HepG2 (cell line): ENCODE data around the gene NOP56. TPM values are rescaled to one million over a fixed set of nuclear protein-coding genes. Genes with fewer than 3 reads are reported as not detected.

ENCODE experiments used
- ATAC-seq: fragments of 200-7000 bp; cut with Tn5 transposase; 3 replicates; pipeline ENCODE4 v1.9.1; 2020; ENCODE audit warnings: mild to moderate bottlenecking, moderate library complexity
- BruUV-seq: library from RNA; stranded (reverse); fragments of 400-500 nt; replicated peaks from 2 replicates; lab custom pipeline; 2021; lab: Mats Ljungman, UMichigan
- CTCF ChIA-PET: fragments of 300-600 bp; formaldehyde crosslinking; extraction: SDS; loops from one replicate; lab custom pipeline; 2021; ENCODE audit warnings: low total read pairs, inconsistent platforms, low intra/inter-chr PET ratio; lab: Yijun Ruan, JAX
- POLR2A ChIA-PET: fragments of 350-600 bp; sonication (Branson Sonifier 250); formaldehyde crosslinking; loops from one replicate; lab custom pipeline; 2020; ENCODE audit warnings: antibody characterized with exemption, inconsistent platforms; lab: Yijun Ruan, JAX
- DNase-seq: peaks from one replicate; pipeline ENCODE4 v3.0.0-alpha.2; 2015; ENCODE audit warnings: low spot score
- FAIRE-seq: peaks from 3 replicates; lab custom pipeline; 2011; peaks lifted over from hg19 to GRCh38; lab: Jason Lieb, UNC
- H2AFZ ChIP-seq: one replicate; pipeline ENCODE4 v1.6.1; 2011; ENCODE audit warnings: low read length, inconsistent platforms
- H3K27ac ChIP-seq: fragments of 300-600 bp; 3 replicates; pipeline ENCODE4 v1.8.0; 2011; ENCODE audit warnings: mixed run types, mild to moderate bottlenecking, mixed read lengths, low read length, inconsistent platforms; ENCODE audit not compliant: insufficient read depth; ENCODE audit errors: extremely low read length
- H3K27me3 ChIP-seq, 2 experiments: fragments of 200-600 bp in 1 of 2; 2 replicates in 1 of 2; 3 replicates in 1 of 2; pipeline versions ENCODE4 v1.6.0 to v1.8.0; 2011; ENCODE audit warnings: low read length in 2 of 2, mild to moderate bottlenecking in 2 of 2, moderate library complexity in 2 of 2, inconsistent platforms in 1 of 2; ENCODE audit not compliant: insufficient read depth in 2 of 2, control insufficient read depth in 1 of 2
- H3K36me3 ChIP-seq, 2 experiments: fragments of 200-600 bp in 1 of 2; replicated peaks in 1 of 2; 2 replicates in 1 of 2; 3 replicates in 1 of 2; pipeline versions ENCODE4 v1.5.1 to v1.8.0; 2011; ENCODE audit warnings: low read length in 2 of 2, inconsistent platforms in 1 of 2; ENCODE audit not compliant: insufficient read depth in 2 of 2, control insufficient read depth in 1 of 2
- H3K4me1 ChIP-seq: 2 replicates; pipeline ENCODE4 v1.5.1; 2012; ENCODE audit warnings: low read length, inconsistent platforms; ENCODE audit not compliant: insufficient read depth
- H3K4me2 ChIP-seq: 2 replicates; pipeline ENCODE4 v1.6.0; 2011; ENCODE audit warnings: low read depth, low read length, inconsistent platforms
- H3K4me3 ChIP-seq, 3 experiments: fragments of 200-600 bp in 1 of 3; sonication (generic), shearing (Covaris generic) in 1 of 3; replicated peaks in 1 of 3; 2 replicates each; pipeline ENCODE4 v1.5.1; 2011 to 2016; ENCODE audit warnings: low read length in 3 of 3, inconsistent platforms in 2 of 3, low read depth in 2 of 3, mild to moderate bottlenecking in 2 of 3, control low read depth in 1 of 3, mixed read lengths in 1 of 3; ENCODE audit not compliant: insufficient read depth in 1 of 3
- H3K79me2 ChIP-seq: one replicate; pipeline ENCODE4 v1.6.1; 2011; ENCODE audit warnings: low read length, inconsistent platforms; ENCODE audit not compliant: insufficient read depth
- H3K9ac ChIP-seq: 2 replicates; pipeline ENCODE4 v1.6.0; 2011; ENCODE audit warnings: mild to moderate bottlenecking, low read depth, low read length, inconsistent platforms; ENCODE audit not compliant: insufficient read depth
- H3K9me3 ChIP-seq: 2 replicates; pipeline ENCODE4 v1.5.1; 2012; ENCODE audit warnings: mild to moderate bottlenecking, low read length
- H4K20me1 ChIP-seq: 2 replicates; pipeline ENCODE4 v1.6.0; 2011; ENCODE audit warnings: inconsistent platforms, mild to moderate bottlenecking, low read length, moderate library complexity; ENCODE audit not compliant: insufficient read depth
- ATAD3A ChIP-seq: sonication (generic); formaldehyde crosslinking; IDR thresholded peaks from 2 replicates; pipeline ENCODE4 v1.4.0; 2020; ENCODE audit warnings: missing genetic modification reagents
- CBX5 ChIP-seq: sonication (generic); formaldehyde crosslinking; IDR thresholded peaks from 2 replicates; pipeline ENCODE4 v1.4.0; 2020; ENCODE audit warnings: missing genetic modification reagents, borderline replicate concordance
- REPIN1 ChIP-seq: sonication (generic); formaldehyde crosslinking; IDR thresholded peaks from 2 replicates; pipeline ENCODE4 v1.8.0; 2022; ENCODE audit warnings: missing genetic modification reagents, low read depth, mild to moderate bottlenecking, borderline replicate concordance
- SATB2 ChIP-seq: sonication (generic); formaldehyde crosslinking; IDR thresholded peaks from 2 replicates; pipeline ENCODE4 v1.5.0; 2020; ENCODE audit warnings: missing genetic modification reagents
- SMAD1 ChIP-seq: sonication (generic); formaldehyde crosslinking; IDR thresholded peaks from 2 replicates; pipeline ENCODE4 v1.4.0; 2020; ENCODE audit warnings: missing genetic modification reagents, low read depth, mild to moderate bottlenecking, borderline replicate concordance
- TCF7 ChIP-seq: sonication (generic); IDR thresholded peaks from 2 replicates; pipeline ENCODE4 v1.6.1; 2016; ENCODE audit warnings: antibody characterized with exemption, low read depth
- ZNF143 ChIP-seq: sonication (generic); formaldehyde crosslinking; IDR thresholded peaks from 2 replicates; pipeline ENCODE4 v1.4.0; 2020; ENCODE audit warnings: missing genetic modification reagents
- ZNF383 ChIP-seq: sonication (generic); formaldehyde crosslinking; IDR thresholded peaks from 2 replicates; pipeline ENCODE4 v1.4.0; 2020; ENCODE audit warnings: missing genetic modification reagents, mild to moderate bottlenecking, borderline replicate concordance
- ZNF501 ChIP-seq: sonication (generic); formaldehyde crosslinking; IDR thresholded peaks from 2 replicates; pipeline ENCODE4 v1.5.1; 2020; ENCODE audit warnings: mild to moderate bottlenecking, moderate library complexity, missing genetic modification reagents
- whole genome bisulfite sequencing: methylation state at CpG from one replicate; pipeline ENCODE4 v1.1.6; 2017; ENCODE audit warnings: low lambda C conversion rate; 5-methylcytosine and 5-hydroxymethylcytosine counted together
- in situ Hi-C: cut with HindIII; loops from 2 replicates; pipeline ENCODE4 v1.10.0; 2017; ENCODE audit warnings: low pct_unique_long_range_greater_than_20kb; ENCODE audit not compliant: extremely low pct_ligation_motif_present
- intact Hi-C: fragments of 100-400 bp; cut with micrococcal nuclease; formaldehyde crosslinking; loops from one replicate; pipeline ENCODE4 v1.10.0; 2022; ENCODE audit not compliant: unreplicated experiment
- polyA plus RNA-seq, 8 experiments: library from polyadenylated mRNA; depleted of rRNA in 3 of 8; stranded (reverse) in 7 of 8; unstranded in 1 of 8; fragments of >200 nt; fragmentation: Illumina TruSeq in 4 of 8; extraction: Trizol in 4 of 8; gene quantifications; 2 replicates each; pipeline versions ENCODE4 v1.2.1 to v1.2.3, GENCODE V29; 2011 to 2016; ENCODE audit warnings: low read depth in 4 of 8, missing spikeins in 1 of 8, mixed read lengths in 1 of 8; ENCODE audit not compliant: insufficient read depth in 1 of 8
- total RNA-seq, 5 experiments: library from RNA; depleted of rRNA; stranded (reverse); fragments of >200 nt; fragmentation: Illumina TruSeq; extraction: Trizol; gene quantifications; 2 replicates each; pipeline ENCODE4 v1.2.3, GENCODE V29; 2016; ENCODE audit warnings: low read depth in 1 of 5
- TF ChIP-seq, protein P1 (sequence below): sonication (generic); formaldehyde crosslinking; IDR thresholded peaks from 2 replicates; pipeline ENCODE4 v1.4.0; 2020; ENCODE audit warnings: missing genetic modification reagents, low read depth, mild to moderate bottlenecking, borderline replicate concordance
- TF ChIP-seq, protein P2 (sequence below): sonication (generic); formaldehyde crosslinking; IDR thresholded peaks from 2 replicates; pipeline ENCODE4 v1.5.0; 2020; ENCODE audit warnings: mild to moderate bottlenecking, low read depth, missing genetic modification reagents, borderline replicate concordance
- TF ChIP-seq, protein P3 (sequence below): sonication (generic); formaldehyde crosslinking; IDR thresholded peaks from 2 replicates; pipeline ENCODE4 v1.4.0; 2020; ENCODE audit warnings: missing genetic modification reagents
- TF ChIP-seq, protein P4 (sequence below): sonication (generic); formaldehyde crosslinking; IDR thresholded peaks from 2 replicates; pipeline ENCODE4 v1.8.1; 2023; ENCODE audit warnings: missing genetic modification reagents, inconsistent platforms, borderline replicate concordance
- TF ChIP-seq, protein P5 (sequence below): sonication (generic); formaldehyde crosslinking; IDR thresholded peaks from 2 replicates; pipeline ENCODE4 v1.4.0; 2020; ENCODE audit warnings: mild to moderate bottlenecking, missing genetic modification reagents
- TF ChIP-seq, protein P6 (sequence below): IDR thresholded peaks from 2 replicates; pipeline ENCODE4 v1.6.1; 2016; ENCODE audit warnings: missing biosample characterization, missing genetic modification reagents, low read depth
- TF ChIP-seq, protein P7 (sequence below): sonication (generic); formaldehyde crosslinking; IDR thresholded peaks from 2 replicates; pipeline ENCODE4 v1.5.0; 2020; ENCODE audit warnings: mild to moderate bottlenecking, missing genetic modification reagents

The NOP56 gene
- total and polyA plus RNA-seq, 2 of the 13 experiments (the other 11 are each of a cell fraction or from before 2014, with no cell fraction given) = 369 to 1,116 TPM

DNA sequence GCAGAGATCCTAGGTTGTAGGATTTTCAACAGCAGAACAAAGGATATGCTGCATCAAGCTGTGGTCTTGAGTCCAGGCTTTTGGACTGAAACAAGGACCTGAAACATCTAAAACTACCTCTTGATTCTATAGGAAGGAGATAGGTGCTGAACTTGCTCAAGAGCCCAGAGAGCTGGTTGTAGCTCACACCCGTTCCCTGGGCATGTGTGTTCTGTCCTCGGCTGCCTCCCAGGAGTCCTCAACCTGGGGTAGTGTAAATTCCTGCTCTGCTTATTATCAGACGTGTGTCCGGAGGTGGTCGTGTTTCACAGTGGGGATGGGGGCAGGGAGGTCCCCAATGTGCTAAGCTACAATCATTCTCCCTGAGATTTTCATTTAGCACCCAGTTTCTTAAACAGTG lies 4.8 kb downstream of the NOP56 start:
- in situ Hi-C loops = no loop called here
- FAIRE-seq (no peak), ATAC-seq (no peak), DNase-seq (no peak)
- H3K27ac ChIP-seq = no peak overlapping the region
- 94% methylated on average over 4 of the region's 5 CpGs for WGBS
- ChIA-PET POLR2A (no interaction called here), CTCF (no interaction called here)
- H3K9ac ChIP-seq = no peak overlapping the region
- H3K4me1 ChIP-seq = peaks cover 38% of the 10 kb centered on the region
- H3K36me3 ChIP-seq = peaks cover 53 to 83% of the 10 kb centered on the region in 2 experiments
- BruUV-seq = no TSS peak
- H3K4me2 ChIP-seq = no peak overlapping the region
- H3K4me3 ChIP-seq = no peak overlapping the region
- peaks cover 58% of the 10 kb centered on the region for H4K20me1 ChIP-seq
- no peak overlapping the region for H2AFZ ChIP-seq
- H3K9me3 ChIP-seq = no peaks in the 10 kb centered on the region
- H3K27me3 ChIP-seq = no peaks in the 10 kb centered on the region; a peak in 1 of 5 replicates
- H3K79me2 ChIP-seq = peaks cover 40% of the 10 kb centered on the region
- intact Hi-C loops = no loop called here
- TF ChIP-seq, protein P1, sequence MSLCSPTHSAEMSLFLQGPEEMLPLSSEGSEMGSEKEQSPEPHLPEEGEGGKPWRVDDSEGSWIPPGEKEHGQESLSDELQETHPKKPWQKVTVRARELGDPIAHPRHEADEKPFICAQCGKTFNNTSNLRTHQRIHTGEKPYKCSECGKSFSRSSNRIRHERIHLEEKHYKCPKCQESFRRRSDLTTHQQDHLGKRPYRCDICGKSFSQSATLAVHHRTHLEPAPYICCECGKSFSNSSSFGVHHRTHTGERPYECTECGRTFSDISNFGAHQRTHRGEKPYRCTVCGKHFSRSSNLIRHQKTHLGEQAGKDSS (CRISPR knock-in tag) = no peak
- peak; percentile 29; the same call in 1 of the 2 replicates for TF ChIP-seq CBX5 (CRISPR knock-in tag)
- no peak for TF ChIP-seq TCF7
- no peak for TF ChIP-seq ATAD3A (CRISPR knock-in tag)
- TF ChIP-seq, protein P2, sequence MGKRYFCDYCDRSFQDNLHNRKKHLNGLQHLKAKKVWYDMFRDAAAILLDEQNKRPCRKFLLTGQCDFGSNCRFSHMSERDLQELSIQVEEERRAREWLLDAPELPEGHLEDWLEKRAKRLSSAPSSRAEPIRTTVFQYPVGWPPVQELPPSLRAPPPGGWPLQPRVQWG (CRISPR knock-in tag) = no peak
- no peak for TF ChIP-seq SMAD1 (CRISPR knock-in tag)
- TF ChIP-seq, protein P3, sequence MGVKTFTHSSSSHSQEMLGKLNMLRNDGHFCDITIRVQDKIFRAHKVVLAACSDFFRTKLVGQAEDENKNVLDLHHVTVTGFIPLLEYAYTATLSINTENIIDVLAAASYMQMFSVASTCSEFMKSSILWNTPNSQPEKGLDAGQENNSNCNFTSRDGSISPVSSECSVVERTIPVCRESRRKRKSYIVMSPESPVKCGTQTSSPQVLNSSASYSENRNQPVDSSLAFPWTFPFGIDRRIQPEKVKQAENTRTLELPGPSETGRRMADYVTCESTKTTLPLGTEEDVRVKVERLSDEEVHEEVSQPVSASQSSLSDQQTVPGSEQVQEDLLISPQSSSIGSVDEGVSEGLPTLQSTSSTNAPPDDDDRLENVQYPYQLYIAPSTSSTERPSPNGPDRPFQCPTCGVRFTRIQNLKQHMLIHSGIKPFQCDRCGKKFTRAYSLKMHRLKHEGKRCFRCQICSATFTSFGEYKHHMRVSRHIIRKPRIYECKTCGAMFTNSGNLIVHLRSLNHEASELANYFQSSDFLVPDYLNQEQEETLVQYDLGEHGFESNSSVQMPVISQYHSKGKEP = no peak
- no peak for TF ChIP-seq REPIN1 (CRISPR knock-in tag)
- TF ChIP-seq, protein P4, sequence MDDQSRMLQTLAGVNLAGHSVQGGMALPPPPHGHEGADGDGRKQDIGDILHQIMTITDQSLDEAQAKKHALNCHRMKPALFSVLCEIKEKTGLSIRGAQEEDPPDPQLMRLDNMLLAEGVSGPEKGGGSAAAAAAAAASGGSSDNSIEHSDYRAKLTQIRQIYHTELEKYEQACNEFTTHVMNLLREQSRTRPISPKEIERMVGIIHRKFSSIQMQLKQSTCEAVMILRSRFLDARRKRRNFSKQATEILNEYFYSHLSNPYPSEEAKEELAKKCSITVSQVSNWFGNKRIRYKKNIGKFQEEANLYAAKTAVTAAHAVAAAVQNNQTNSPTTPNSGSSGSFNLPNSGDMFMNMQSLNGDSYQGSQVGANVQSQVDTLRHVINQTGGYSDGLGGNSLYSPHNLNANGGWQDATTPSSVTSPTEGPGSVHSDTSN (CRISPR knock-in tag) = no peak
- TF ChIP-seq, protein P5, sequence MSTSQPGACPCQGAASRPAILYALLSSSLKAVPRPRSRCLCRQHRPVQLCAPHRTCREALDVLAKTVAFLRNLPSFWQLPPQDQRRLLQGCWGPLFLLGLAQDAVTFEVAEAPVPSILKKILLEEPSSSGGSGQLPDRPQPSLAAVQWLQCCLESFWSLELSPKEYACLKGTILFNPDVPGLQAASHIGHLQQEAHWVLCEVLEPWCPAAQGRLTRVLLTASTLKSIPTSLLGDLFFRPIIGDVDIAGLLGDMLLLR (CRISPR knock-in tag) = no peak
- no peak for TF ChIP-seq SATB2 (CRISPR knock-in tag)
- TF ChIP-seq ZNF383 (CRISPR knock-in tag) = no peak
- TF ChIP-seq ZNF143 (CRISPR knock-in tag) = no peak
- TF ChIP-seq, protein P6, sequence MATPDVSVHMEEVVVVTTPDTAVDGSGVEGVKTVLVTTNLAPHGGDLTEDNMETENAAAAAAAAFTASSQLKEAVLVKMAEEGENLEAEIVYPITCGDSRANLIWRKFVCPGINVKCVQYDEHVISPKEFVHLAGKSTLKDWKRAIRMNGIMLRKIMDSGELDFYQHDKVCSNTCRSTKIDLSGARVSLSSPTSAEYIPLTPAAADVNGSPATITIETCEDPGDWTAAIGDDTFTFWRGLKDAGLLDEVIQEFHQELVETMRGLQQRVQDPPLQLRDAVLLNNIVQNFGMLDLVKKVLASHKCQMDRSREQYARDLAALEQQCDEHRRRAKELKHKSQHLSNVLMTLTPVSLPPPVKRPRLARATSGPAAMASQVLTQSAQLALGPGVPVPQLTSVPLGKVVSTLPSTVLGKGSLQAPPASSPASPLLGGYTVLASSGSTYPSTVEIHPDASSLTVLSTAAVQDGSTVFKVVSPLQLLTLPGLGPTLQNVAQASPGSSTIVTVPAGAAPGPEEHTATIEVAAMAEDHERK = no peak
- TF ChIP-seq, protein P7, sequence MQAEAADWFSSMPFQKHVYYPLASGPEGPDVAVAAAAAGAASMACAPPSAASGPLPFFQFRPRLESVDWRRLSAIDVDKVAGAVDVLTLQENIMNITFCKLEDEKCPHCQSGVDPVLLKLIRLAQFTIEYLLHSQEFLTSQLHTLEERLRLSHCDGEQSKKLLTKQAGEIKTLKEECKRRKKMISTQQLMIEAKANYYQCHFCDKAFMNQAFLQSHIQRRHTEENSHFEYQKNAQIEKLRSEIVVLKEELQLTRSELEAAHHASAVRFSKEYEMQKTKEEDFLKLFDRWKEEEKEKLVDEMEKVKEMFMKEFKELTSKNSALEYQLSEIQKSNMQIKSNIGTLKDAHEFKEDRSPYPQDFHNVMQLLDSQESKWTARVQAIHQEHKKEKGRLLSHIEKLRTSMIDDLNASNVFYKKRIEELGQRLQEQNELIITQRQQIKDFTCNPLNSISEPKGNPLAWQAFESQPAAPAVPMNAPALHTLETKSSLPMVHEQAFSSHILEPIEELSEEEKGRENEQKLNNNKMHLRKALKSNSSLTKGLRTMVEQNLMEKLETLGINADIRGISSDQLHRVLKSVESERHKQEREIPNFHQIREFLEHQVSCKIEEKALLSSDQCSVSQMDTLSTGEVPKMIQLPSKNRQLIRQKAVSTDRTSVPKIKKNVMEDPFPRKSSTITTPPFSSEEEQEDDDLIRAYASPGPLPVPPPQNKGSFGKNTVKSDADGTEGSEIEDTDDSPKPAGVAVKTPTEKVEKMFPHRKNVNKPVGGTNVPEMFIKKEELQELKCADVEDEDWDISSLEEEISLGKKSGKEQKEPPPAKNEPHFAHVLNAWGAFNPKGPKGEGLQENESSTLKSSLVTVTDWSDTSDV (CRISPR knock-in tag) = no peak
- TF ChIP-seq ZNF501 (CRISPR knock-in tag) = no peak
